B cell (primary cell): ENCODE data around the gene CCT6B. TPM values are rescaled to one million over a fixed set of nuclear protein-coding genes. Genes with fewer than 3 reads are reported as not detected.
A peak's percentile ranks its signal among the peaks of the same experiment; 100 is the strongest.

Experiments used
- ATAC-seq: fragments of 200-7000 bp; cut with Tn5 transposase; one replicate; pipeline ENCODE4 v1.10.0; 2021; ENCODE audit warnings: low read depth, mild to moderate bottlenecking, moderate number of reproducible peaks, moderate library complexity
- CTCF ChIA-PET: fragments of 350-600 bp; sonication (Branson Sonifier 250); formaldehyde crosslinking; loops from one replicate; lab custom pipeline; 2021; ENCODE audit warnings: antibody characterized with exemption, inconsistent platforms; lab: Charles Lee
- POLR2A ChIA-PET: fragments of 350-600 bp; sonication (Branson Sonifier 250); formaldehyde crosslinking; loops from one replicate; lab custom pipeline; 2021; ENCODE audit warnings: antibody characterized with exemption; lab: Charles Lee
- DNase-seq: peaks from one replicate; pipeline ENCODE4 v3.0.0; 2013
- H2AFZ ChIP-seq: 2 replicates; pipeline ENCODE4 v1.6.1; 2012; ENCODE audit warnings: mild to moderate bottlenecking, low read depth, low read length; ENCODE audit not compliant: insufficient read depth, poor library complexity, severe bottlenecking
- H3K27ac ChIP-seq, 2 donors: 1 replicate in 1 of 2; 2 replicates in 1 of 2; pipeline ENCODE4 v1.5.1; 2012 to 2013; ENCODE audit warnings: low read length in 2 of 2, mild to moderate bottlenecking in 2 of 2, moderate library complexity in 1 of 2
- H3K27me3 ChIP-seq, 4 experiments: fragments of 200-600 bp in 1 of 4; sonication (generic) in 1 of 4; replicated peaks in 1 of 4; 1 replicate in 2 of 4; 2 replicates in 2 of 4; pipeline versions ENCODE4 v1.6.1 to v1.7.0; 2013 to 2016; ENCODE audit warnings: low read length in 3 of 4, mild to moderate bottlenecking in 2 of 4, mixed read lengths in 1 of 4, moderate library complexity in 1 of 4; ENCODE audit not compliant: insufficient read depth in 4 of 4, control insufficient read depth in 3 of 4; ENCODE audit errors: control extremely low read depth in 1 of 4
- H3K36me3 ChIP-seq, 2 experiments: replicated peaks in 1 of 2; 1 replicate in 1 of 2; 2 replicates in 1 of 2; pipeline versions ENCODE4 v1.6.1 to v1.7.1; 2013; ENCODE audit warnings: low read length in 1 of 2; ENCODE audit not compliant: insufficient read depth in 2 of 2, control insufficient read depth in 1 of 2; ENCODE audit errors: control extremely low read depth in 1 of 2, extremely low read depth in 1 of 2
- H3K4me1 ChIP-seq, 2 donors: fragments of 200-600 bp in 1 of 2; sonication (generic) in 1 of 2; 1 replicate in 1 of 2; 2 replicates in 1 of 2; pipeline versions ENCODE4 v1.5.1 to v1.6.1; 2013 to 2017; ENCODE audit warnings: low read length in 2 of 2; ENCODE audit not compliant: control insufficient read depth in 2 of 2, insufficient read depth in 2 of 2
- H3K4me2 ChIP-seq: replicated peaks from 2 replicates; pipeline ENCODE3; 2012; ENCODE audit warnings: mild to moderate bottlenecking, low read depth, low read length; ENCODE audit not compliant: poor library complexity, severe bottlenecking
- H3K4me3 ChIP-seq, 5 experiments: fragments of 200-600 bp in 1 of 5; sonication (generic) in 1 of 5; 1 replicate in 3 of 5; 2 replicates in 2 of 5; pipeline versions ENCODE4 v1.5.1 to v1.7.0; 2011 to 2016; ENCODE audit warnings: low read length in 4 of 5, mild to moderate bottlenecking in 4 of 5, low read depth in 2 of 5, control low read depth in 1 of 5, moderate library complexity in 1 of 5; ENCODE audit not compliant: insufficient read depth in 1 of 5; ENCODE audit errors: control extremely low read depth in 1 of 5, extremely low read depth in 1 of 5
- H3K79me2 ChIP-seq: fragments of 200-600 bp; sonication (generic); one replicate; pipeline ENCODE4 v1.6.0; 2016; ENCODE audit warnings: low read length; ENCODE audit not compliant: control insufficient read depth, insufficient read depth
- H3K9ac ChIP-seq: fragments of 200-600 bp; sonication (generic); 2 replicates; pipeline ENCODE4 v1.6.1; 2017; ENCODE audit warnings: mild to moderate bottlenecking, low read length, moderate library complexity
- H3K9me3 ChIP-seq, 3 donors: one replicate each; pipeline versions ENCODE4 v1.6.1 to v1.7.1; 2013; ENCODE audit warnings: low read length in 2 of 3; ENCODE audit not compliant: control insufficient read depth in 2 of 3, insufficient read depth in 1 of 3; ENCODE audit errors: control extremely low read depth in 1 of 3
- H4K20me1 ChIP-seq: 2 replicates; pipeline ENCODE4 v1.6.0; 2012; ENCODE audit warnings: mild to moderate bottlenecking, low read length; ENCODE audit not compliant: insufficient read depth, control insufficient read depth, poor library complexity, severe bottlenecking
- H3K27ac Mint-ChIP-seq: one replicate; pipeline ENCODE4 v1.8.0; 2021; ENCODE audit warnings: mixed read lengths
- H3K27me3 Mint-ChIP-seq: one replicate; pipeline ENCODE4 v1.8.0; 2021; ENCODE audit warnings: mixed read lengths
- H3K4me1 Mint-ChIP-seq: one replicate; pipeline ENCODE4 v1.8.0; 2021; ENCODE audit warnings: mixed read lengths
- H3K4me3 Mint-ChIP-seq: one replicate; pipeline ENCODE4 v1.8.0; 2021; ENCODE audit warnings: mixed read lengths
- H3K9me3 Mint-ChIP-seq: one replicate; pipeline ENCODE4 v1.8.0; 2022; ENCODE audit warnings: mixed read lengths; ENCODE audit not compliant: insufficient read depth
- CTCF ChIP-seq: fragments of 200-600 bp; IDR thresholded peaks from one replicate; pipeline ENCODE4 v1.8.0; 2022; ENCODE audit warnings: antibody characterized with exemption, mild to moderate bottlenecking
- EZH2 ChIP-seq: IDR thresholded peaks from 2 replicates; pipeline ENCODE4 v1.6.1; 2012; ENCODE audit warnings: borderline replicate concordance, low read depth, mild to moderate bottlenecking, moderate library complexity, low read length; ENCODE audit not compliant: insufficient read depth, poor library complexity, severe bottlenecking
- WGBS: methylation state at CpG from one replicate; pipeline ENCODE4 v1.1.5; 2013; ENCODE audit warnings: missing lambda C conversion rate; ENCODE audit not compliant: insufficient coverage; 5-methylcytosine and 5-hydroxymethylcytosine counted together
- intact Hi-C: fragments of 100-400 bp; cut with micrococcal nuclease; formaldehyde crosslinking; loops from one replicate; pipeline ENCODE4 v1.10.0; 2022
- polyA plus RNA-seq: library from polyadenylated mRNA; depleted of rRNA; stranded (reverse); fragments of >200 nt; gene quantifications from 2 replicates; pipeline ENCODE4 v1.2.3, GENCODE V29; 2012
- total RNA-seq, 2 donors: library from RNA; stranded (reverse); fragments of 120-200 nt in 1 of 2; gene quantifications; 1 replicate in 1 of 2; 2 replicates in 1 of 2; pipeline versions ENCODE4 v1.2.3 to v1.2.4, GENCODE V29; 2013 to 2022

Gene CCT6B
- total and polyA plus RNA-seq, 2 donors (not counting 1 experiment from before 2014, with no cell fraction given), result 0.82 to 2.6 TPM

GRCh38 chr17:34981538-34982241, 20.4 kb upstream of the CCT6B start:
- Histone ChIP-seq H3K9me3 (no peaks in the 10 kb centered on the region), H3K4me1 (peaks cover 15 to 16% of the 10 kb centered on the region in 2 donors), H4K20me1 (no peaks in the 10 kb centered on the region), H2AFZ (peak overlapping the region; percentile 90), H3K27me3 (no peaks in the 10 kb centered on the region), H3K36me3 (peaks cover 4 to 8% of the 10 kb centered on the region in 2 experiments), H3K27ac (peak overlapping the region; percentile 95 to 99), H3K9ac (peak overlapping the region; percentile 93), H3K4me2 (peak overlapping the region; percentile 80), H3K79me2 (peaks cover 33% of the 10 kb centered on the region), H3K4me3 (peak overlapping the region; percentile 8 to 98 (median 93))
- CTCF ChIA-PET, result interaction anchor here (1.0 to 3.2 kb wide), 9 partner anchors 10 to 561 kb away, joined by 3 to 16 read pairs (median 6); partner anchors contain the start of genes CCT6B, RAD51D and ZNF830
- Mint-ChIP-seq H3K27me3 (no peaks in the 10 kb centered on the region), H3K4me1 (peaks cover 28% of the 10 kb centered on the region), H3K9me3 (no peaks in the 10 kb centered on the region), H3K27ac (peak overlapping the region; percentile 97), H3K4me3 (peak overlapping the region; percentile 93)
- intact Hi-C loops, result loop anchor here (1.0 to 5.0 kb wide), 5 partner anchors 82 to 783 kb away; partner anchors contain the start of genes RFFL and SLFN5
- 0% methylated on average over 2 of the region's 8 CpGs for WGBS
- TF ChIP-seq EZH2, result no peak
- TF ChIP-seq CTCF, result no peak
- no peak for ATAC-seq
- peak; percentile 15 for DNase-seq
- POLR2A ChIA-PET, result interaction anchor here (1.5 to 2.0 kb wide), 3 partner anchors 20 to 108 kb away, joined by 3 to 7 read pairs (median 5); partner anchors contain the start of genes CCT6B and ZNF830
